Fibroblast of pulmonary artery (primary cell): Measurements from ENCODE around the gene OGT.
"Not testable (repeated sequence)": the region's sequence is repeated elsewhere in the genome, so short reads cannot be mapped to it uniquely, and the experiment has no call there.

ENCODE experiments used
- DNase-seq: peaks from one replicate; pipeline ENCODE4 v3.0.0-alpha.2; 2010; ENCODE audit warnings: low read depth
- H3K4me3 ChIP-seq: replicated peaks from 2 replicates; pipeline ENCODE4 v1.5.1; 2011; ENCODE audit warnings: low read depth, mild to moderate bottlenecking, control low read depth, low read length, moderate library complexity
- TF ChIP-seq, protein P1 (sequence below): IDR thresholded peaks from 2 replicates; pipeline ENCODE4 v1.5.1; 2011; ENCODE audit warnings: mild to moderate bottlenecking, control low read depth, low read length, inconsistent platforms; ENCODE audit errors: missing control alignments

OGT gene

GRCh38 chrX:71504346-71504745, 28.6 kb upstream of the OGT start:
- TF ChIP-seq, protein P1, sequence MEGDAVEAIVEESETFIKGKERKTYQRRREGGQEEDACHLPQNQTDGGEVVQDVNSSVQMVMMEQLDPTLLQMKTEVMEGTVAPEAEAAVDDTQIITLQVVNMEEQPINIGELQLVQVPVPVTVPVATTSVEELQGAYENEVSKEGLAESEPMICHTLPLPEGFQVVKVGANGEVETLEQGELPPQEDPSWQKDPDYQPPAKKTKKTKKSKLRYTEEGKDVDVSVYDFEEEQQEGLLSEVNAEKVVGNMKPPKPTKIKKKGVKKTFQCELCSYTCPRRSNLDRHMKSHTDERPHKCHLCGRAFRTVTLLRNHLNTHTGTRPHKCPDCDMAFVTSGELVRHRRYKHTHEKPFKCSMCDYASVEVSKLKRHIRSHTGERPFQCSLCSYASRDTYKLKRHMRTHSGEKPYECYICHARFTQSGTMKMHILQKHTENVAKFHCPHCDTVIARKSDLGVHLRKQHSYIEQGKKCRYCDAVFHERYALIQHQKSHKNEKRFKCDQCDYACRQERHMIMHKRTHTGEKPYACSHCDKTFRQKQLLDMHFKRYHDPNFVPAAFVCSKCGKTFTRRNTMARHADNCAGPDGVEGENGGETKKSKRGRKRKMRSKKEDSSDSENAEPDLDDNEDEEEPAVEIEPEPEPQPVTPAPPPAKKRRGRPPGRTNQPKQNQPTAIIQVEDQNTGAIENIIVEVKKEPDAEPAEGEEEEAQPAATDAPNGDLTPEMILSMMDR: no peak

DNA sequence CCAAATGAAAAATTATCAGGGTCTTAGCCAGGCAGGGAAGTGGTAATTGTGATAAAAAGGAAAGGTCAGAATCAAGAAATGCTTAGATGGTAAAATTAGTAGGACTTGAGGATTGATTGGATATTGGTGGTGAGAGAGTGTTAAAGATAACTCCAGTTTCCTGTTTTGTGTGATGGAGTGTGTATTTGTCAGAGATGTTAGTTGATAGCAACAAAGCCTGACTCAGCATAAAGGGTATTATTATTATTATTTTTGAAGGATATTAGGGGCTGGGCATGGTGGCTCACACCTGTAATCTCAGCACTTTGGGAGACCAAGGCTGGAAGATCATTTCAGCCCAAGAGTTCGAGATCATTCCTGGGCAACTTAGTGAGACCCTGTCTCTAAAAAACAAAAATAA, 23.6 kb upstream of the OGT start:
- DNase-seq: no peak
- TF ChIP-seq, protein P1: no peak
- no peak overlapping the region for H3K4me3 ChIP-seq

More at GRCh38 chrX:71504346-71504745, 28.6 kb upstream of the OGT start:
- no peak overlapping the region for H3K4me3 ChIP-seq
- DNase-seq: no peak

DNA sequence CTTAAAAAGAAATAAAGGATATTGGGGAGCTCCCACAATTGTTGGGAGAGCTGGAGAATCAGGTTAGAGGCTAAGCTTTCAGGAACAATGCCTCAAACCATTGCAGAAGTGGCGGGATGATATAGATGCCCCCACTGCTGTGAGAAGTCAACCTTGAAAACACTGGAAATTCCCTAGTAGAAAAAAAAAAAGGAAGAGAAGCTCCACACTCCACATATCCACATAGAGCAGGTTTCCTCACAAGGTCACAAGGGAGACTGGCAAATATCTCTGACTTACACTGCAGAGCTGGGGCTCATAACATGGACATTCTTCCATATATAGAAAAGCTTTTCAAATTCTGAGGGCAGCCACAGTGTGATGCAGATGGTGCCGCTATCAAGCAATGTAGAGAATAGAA, 22.7 kb upstream of the OGT start:
- no peak for DNase-seq
- TF ChIP-seq, protein P1: no peak
- no peak overlapping the region for H3K4me3 ChIP-seq

DNA sequence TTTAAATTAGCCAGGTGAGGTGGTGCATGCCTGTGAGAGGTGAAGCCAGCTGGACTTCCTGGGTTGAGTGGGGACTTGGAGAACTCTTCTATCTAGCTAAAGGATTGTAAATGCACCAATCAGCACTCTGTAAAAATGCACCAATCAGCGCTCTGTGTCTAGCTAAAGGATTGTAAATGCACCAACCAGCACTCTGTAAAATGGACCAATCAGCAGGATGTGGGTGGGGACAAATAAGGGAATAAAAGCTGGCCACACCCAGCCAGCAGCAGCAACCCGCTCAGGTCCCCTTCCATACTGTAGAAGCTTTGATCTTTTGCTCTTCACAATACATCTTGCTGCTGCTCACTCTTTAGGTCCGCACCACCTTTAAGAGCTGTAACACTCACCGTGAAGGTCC, 19.2 kb upstream of the OGT start:
- DNase-seq, H3K4me3 ChIP-seq: not testable (repeated sequence)

DNA sequence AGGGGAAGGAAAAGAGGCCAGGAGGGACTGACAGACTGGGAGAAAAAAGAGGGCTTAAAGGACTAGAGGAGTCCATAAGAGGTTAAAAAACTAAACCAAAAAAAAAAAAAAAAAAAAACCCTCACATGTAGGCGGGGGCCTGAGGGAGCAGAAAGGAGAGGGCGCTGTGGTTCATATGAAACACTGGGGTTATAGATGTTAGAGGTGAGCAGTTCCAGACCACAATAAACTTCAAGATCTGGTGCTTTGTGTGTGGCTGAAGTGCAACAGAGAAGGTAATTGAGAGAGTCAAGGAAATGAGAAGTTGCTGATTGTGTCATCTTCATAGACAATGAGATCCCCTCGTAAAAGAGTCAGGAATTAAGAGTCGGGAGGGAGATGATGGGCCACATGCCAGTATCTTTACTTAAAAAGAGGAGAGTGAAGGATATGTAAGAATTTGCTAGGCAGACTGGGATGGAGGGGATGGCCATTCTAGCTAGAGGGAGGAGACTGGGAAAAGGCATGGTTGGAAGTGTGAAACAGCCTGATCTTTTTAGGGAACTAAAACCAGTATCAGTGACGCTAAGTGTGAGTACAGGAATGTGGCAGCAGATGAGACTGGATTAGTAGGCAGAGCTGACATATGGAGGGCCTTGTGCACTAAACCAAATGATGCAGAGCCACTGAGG, 18.4 kb upstream of the OGT start:
- H3K4me3 ChIP-seq: no peak overlapping the region
- DNase-seq: no peak
- TF ChIP-seq, protein P1: no peak

GRCh38 chrX:71515038-71515396, 17.9 kb upstream of the OGT start:
- no peak for DNase-seq
- TF ChIP-seq, protein P1: no peak
- no peak overlapping the region for H3K4me3 ChIP-seq

GRCh38 chrX:71525316-71525715, 7.6 kb upstream of the OGT start:
- no peak overlapping the region for H3K4me3 ChIP-seq
- TF ChIP-seq, protein P1: no peak
- no peak for DNase-seq
